GM18951 (cell line): ENCODE data around the gene NCF2.

Experiments used
- POLR2A ChIP-seq: IDR thresholded peaks from 4 replicates; pipeline ENCODE4 v1.6.1; 2011; ENCODE audit warnings: mild to moderate bottlenecking; ENCODE audit not compliant: insufficient read length, insufficient read depth; ENCODE audit errors: extremely low read depth
- in situ Hi-C: fragments of 300-500 bp; cut with MboI; formaldehyde crosslinking; loops from one replicate; pipeline ENCODE4 v1.12.0; 2022; ENCODE audit warnings: low sequenced_read_pairs, mixed read lengths, inconsistent platforms; ENCODE audit not compliant: unreplicated experiment

NCF2 gene

DNA sequence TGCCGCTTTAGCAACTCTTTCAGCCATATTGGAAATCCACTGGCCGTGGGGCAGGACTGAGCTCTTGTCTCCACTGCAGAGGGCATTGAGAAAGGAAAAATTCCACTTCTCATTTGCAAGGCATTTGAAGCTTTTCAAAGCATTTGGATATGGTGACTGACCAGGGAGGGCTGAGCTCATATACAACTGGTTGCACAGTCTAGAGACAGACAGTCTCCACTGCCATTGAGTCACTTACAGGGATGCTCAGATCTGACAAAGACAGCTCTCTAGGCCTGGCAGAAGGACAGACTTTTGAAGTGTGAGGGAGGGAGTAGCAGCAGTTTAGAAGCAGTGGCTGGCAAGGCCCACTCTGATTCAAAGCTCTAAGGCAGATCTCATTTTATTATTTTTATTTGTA lies 24.2 kb downstream of the NCF2 start:
- in situ Hi-C loops = no loop called here
- TF ChIP-seq POLR2A = no peak

DNA sequence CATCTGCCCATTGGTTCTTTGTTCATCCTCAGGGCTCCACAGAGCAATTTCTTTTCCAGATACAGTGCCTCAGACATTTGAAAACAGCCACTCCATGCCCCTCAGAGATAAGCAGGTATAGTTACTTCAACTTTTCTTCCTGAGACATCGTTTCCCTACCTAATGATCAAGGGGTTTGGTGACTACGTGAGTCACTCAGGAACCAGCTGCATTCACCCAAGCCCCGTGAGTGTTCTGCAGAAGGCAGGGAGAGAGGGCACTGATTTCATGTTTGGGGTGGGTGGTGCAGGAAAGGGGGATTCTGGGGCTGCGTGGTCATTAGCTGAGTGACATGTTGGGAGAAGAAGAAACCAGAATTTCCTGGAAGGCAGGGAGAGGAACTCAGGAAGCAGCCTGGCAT lies 25.0 kb downstream of the NCF2 start:
- no peak for TF ChIP-seq POLR2A
- in situ Hi-C loops = no loop called here

DNA sequence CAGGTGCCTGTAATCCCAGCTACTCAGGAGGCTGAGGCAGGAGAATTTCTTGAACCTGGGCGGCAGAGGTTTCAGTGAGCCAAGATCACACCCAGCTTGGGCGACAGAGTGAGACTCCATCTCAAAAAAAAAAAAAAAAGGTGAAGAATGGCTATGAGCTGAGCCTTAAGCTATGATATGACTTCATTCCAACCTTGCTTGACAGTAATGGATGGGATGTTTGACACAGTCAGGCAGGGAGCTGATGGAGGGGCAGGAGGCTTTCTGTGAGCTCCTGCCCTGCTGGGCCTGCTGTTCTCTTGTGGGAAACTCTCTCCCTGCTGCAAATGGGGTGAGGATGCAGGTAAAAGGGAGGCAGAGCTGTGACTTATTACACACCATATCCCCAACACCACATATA lies 27.6 kb downstream of the NCF2 start:
- in situ Hi-C loops = no loop called here

DNA sequence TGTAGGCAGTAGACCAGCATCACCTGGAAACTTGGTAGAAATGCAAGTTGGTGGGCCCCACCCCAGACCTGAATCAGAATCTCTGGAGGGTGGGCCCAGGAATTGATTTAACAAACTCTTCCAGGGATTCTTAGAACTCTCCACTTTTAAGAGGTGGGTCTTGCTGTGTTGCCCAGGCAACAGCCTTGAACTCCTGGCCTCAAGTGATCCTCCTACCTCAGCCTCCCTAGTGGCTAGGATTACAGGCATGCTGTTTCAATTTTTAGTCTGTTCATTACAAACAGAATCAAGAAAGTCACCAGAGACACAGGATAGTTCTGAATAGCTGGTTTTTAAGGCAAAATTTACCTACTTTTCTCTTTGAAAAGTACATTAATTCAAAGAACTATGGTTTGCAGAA lies 31.2 kb downstream of the NCF2 start:
- no peak for TF ChIP-seq POLR2A
- in situ Hi-C loops = no loop called here

More for the DNA sequence above, 27.6 kb downstream of the NCF2 start:
- TF ChIP-seq POLR2A = no peak

- in situ Hi-C loops = no loop called here
These were observed 35.7 kb downstream of the NCF2 start for GRCh38 chr1:183554577-183554976.

GRCh38 chr1:183553764-183554163 lies 36.5 kb downstream of the NCF2 start:
- TF ChIP-seq POLR2A = no peak
- in situ Hi-C loops = no loop called here

More at GRCh38 chr1:183554577-183554976, 35.7 kb downstream of the NCF2 start:
- TF ChIP-seq POLR2A = no peak

- in situ Hi-C loops = no loop called here
- no peak for TF ChIP-seq POLR2A
These were observed 36.9 kb downstream of the NCF2 start for GRCh38 chr1:183553331-183553730.

DNA sequence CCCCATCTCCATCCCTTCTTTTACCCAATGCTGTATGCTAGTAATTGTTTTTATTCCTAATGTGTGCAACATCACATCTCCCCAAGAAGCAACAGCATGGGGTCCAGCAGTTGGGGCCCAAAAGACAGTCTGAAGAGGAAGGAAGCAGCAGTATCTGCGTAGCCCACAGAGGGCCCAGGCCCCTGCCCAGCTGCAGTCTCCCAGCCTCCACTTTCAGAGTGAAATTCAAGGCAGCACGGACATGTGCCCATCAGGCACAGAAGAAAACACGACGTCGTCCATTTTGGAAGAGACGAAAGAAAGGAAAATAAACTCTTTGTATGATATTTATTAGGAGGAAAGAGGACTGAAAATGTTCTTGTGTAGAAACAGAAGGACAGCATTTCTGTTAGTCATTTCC lies 37.4 kb downstream of the NCF2 start:
- in situ Hi-C loops = no loop called here
- no peak for TF ChIP-seq POLR2A

DNA sequence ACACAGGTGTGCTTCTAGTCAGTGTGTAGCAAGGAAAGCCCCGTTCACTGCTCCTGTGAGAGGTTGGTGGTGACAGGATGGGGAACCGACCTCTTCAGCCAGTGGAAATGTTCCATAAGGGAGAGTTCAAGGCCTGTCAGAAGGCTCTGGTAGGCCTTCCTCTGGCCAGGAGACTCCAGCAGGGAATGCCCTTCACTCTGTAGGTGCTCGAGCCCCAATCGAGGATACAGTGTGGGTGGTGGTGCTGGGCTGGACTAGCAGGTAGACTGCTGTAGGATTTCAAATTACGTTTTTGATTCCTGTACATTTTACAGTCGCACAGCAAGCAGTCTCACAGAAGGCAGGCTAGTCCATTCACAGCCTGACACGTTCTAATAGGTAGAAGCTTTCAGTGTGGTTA lies 37.8 kb downstream of the NCF2 start:
- in situ Hi-C loops = no loop called here
- TF ChIP-seq POLR2A = no peak

DNA sequence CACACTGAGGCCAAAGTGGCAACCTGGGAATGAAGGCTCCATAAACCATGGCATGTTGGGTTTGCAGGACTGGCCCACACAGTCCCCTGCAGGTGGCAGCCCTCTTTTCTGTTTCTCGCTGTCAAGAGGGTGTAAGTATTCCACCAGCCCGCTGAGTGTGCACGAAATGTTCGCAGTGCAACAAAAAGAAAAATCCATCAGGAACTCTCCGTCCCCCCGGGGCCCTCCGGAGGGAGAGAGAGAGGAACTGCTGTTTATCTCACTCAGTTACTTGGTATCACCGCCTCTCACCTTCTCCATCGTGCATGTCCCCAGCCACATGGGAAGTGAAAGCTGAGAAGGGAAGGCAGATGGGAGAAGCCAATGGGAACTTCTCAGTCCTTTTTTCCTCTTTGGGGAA lies 38.3 kb downstream of the NCF2 start:
- no peak for TF ChIP-seq POLR2A
- in situ Hi-C loops = no loop called here

DNA sequence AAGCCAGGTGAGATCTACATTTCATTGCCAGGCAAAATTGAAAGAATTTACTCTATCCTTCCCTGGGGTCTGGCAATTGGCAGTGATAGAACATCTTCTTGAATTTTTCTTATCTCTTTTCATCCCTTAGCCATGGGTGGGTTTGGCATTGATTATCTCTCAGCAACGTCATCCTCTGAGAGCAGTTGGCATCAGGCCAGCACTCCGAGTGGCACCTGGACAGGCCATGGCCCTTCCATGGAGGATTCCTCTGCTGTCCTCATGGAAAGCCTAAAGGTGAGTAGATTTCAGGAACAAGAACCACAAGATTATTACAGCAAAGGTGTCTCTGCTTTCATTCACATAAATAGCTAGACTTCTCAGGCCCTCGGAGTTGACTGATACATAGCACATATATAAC lies 39.3 kb downstream of the NCF2 start:
- no peak for TF ChIP-seq POLR2A
- in situ Hi-C loops = no loop called here

DNA sequence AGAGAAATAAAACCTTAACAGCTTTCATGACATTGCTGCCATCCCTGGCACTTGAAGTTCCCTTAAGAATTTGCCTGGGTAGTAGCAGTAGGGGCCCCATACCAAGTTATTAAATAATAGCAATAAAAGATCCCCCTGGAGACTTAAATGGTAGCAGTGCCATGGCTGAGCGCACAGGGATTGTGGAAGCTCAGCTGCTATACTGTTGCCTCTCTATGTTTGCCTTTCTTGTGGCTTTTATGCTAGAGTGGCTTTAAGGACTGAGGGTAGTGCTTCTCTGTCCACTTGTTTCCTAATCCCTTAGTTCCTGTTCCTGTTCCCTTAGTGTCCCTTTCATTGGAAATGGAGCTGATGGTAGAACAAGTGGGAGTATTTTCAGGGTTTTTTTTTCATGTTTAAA lies 42.1 kb downstream of the NCF2 start:
- in situ Hi-C loops = loop anchor here (10.0 kb wide), 1 partner anchor 77 kb away; no protein-coding TSS in a partner anchor
- no peak for TF ChIP-seq POLR2A

DNA sequence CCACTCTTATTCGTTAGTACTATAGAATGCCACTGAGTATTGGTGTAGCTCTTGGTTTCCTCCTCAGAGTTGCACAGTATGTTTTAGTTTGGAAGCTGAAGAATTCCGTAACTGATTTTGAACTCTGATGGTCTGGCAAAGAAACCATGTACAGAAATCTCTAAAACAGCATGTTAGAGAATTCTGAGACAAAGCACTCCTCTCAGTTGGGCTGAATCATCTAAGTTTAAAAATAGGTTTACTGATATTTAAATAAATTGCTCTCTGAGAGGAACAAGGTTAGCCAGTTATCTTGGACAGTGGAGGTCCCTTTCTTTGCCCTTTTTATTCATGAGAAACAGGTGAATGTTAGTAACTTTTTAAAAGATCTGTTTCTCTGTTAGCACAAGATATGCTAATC lies 43.8 kb downstream of the NCF2 start:
- no peak for TF ChIP-seq POLR2A
- in situ Hi-C loops = loop anchor here (10.0 kb wide), 1 partner anchor 78 kb away; no protein-coding TSS in a partner anchor

DNA sequence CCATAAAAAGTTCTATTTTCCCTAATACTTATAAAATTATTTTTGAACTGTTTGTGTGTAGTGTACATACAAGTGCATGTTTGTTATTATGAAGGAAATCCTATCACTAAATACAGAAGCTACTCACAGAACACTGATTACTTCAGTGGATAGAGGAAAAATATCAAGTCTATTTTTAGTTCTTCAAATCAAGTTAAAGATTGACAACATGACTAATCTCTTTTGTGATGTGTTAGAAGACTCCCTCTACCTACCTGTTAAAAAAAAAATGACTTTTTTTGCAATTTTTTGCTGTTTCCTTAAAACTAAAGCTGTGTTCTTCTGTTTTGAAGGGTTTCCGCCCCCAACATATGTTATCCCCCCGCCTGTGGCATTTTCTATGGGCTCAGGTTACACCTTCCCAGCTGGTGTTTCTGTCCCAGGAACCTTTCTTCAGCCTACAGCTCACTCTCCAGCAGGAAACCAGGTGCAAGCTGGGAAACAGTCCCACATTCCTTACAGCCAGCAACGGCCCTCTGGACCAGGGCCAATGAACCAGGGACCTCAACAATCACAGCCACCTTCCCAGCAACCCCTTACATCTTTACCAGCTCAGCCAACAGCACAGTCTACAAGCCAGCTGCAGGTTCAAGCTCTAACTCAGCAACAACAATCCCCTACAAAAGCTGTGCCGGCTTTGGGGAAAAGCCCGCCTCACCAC lies 45.5 kb downstream of the NCF2 start:
- no peak for TF ChIP-seq POLR2A
- in situ Hi-C loops = loop anchor here (10.0 kb wide), 1 partner anchor 80 kb away; no protein-coding TSS in a partner anchor
